ENCODE results near the gene NUMA1.
A peak's percentile ranks its signal among the peaks of the same experiment; 100 is the strongest.

Gene NUMA1

GRCh38 chr11:72061739-72062396 is 18.5 kb downstream of the NUMA1 start:
- no peak for DNase-seq

GRCh38 chr11:72058416-72059034 is 21.8 kb downstream of the NUMA1 start:
- no peak for DNase-seq

- no peak for DNase-seq
Measured at GRCh38 chr11:72048766-72049460, 31.4 kb downstream of the NUMA1 start.

GRCh38 chr11:72045849-72046248 is 34.5 kb downstream of the NUMA1 start:
- DNase-seq, result no peak

- DNase-seq, result no peak
Measured at GRCh38 chr11:72042064-72042745, 38.1 kb downstream of the NUMA1 start.

- DNase-seq, result peak; percentile 39
Measured at GRCh38 chr11:72041364-72042063, 38.8 kb downstream of the NUMA1 start.

- peak; percentile 81 for DNase-seq
Measured at GRCh38 chr11:72040491-72041363, 39.6 kb downstream of the NUMA1 start.

- DNase-seq, result no peak
Measured at GRCh38 chr11:72039856-72040401, 40.4 kb downstream of the NUMA1 start.

GRCh38 chr11:72039031-72039855 is 41.1 kb downstream of the NUMA1 start:
- no peak for DNase-seq

GRCh38 chr11:72038491-72038890 is 41.9 kb downstream of the NUMA1 start:
- DNase-seq, result no peak

- DNase-seq, result no peak
Measured at GRCh38 chr11:72037554-72038311, 42.6 kb downstream of the NUMA1 start.

- no peak for DNase-seq
Measured at GRCh38 chr11:72036687-72037086, 43.7 kb downstream of the NUMA1 start.

GRCh38 chr11:72030472-72031045 is 49.8 kb downstream of the NUMA1 start:
- DNase-seq, result no peak

- DNase-seq, result no peak
Measured at GRCh38 chr11:72026090-72026489, 54.3 kb downstream of the NUMA1 start.

- no peak for DNase-seq
Measured at GRCh38 chr11:72024069-72024754, 56.1 kb downstream of the NUMA1 start.

- no peak for DNase-seq
Measured at GRCh38 chr11:72023335-72023734, 57.0 kb downstream of the NUMA1 start.

- no peak for DNase-seq
Measured at GRCh38 chr11:72018171-72018570, 62.2 kb downstream of the NUMA1 start.

GRCh38 chr11:72015511-72016061 is 64.8 kb downstream of the NUMA1 start:
- DNase-seq, result no peak

All from NCI-H2107 (cell line).